ENCODE results near the gene RAB29. TPM values are rescaled to one million over a fixed set of nuclear protein-coding genes. Genes with fewer than 3 reads are reported as not detected.

The RAB29 gene
- polyA plus RNA-seq, 1 of the 3 experiments (the other 2 are of a cell fraction): 9.2 TPM

DNA sequence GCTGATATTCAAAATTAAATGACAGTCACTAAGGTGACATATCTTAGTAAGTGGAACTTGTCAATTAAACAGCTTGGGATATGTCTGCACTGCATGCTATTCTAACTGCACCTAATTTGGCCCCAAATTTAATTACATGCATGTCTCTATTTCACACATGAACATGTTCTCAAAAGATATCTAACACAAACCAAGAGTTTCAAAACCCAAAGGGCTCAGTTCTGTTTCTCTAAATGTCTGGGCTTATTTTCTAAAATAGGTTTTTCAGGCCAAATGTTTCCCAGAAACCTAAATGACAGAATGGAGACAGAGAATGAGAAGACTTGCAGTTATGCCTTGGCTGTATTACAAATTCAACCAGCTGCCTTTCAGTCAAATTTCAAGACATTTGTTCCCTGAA lies 11.3 kb downstream of the RAB29 start:
- no peak for DNase-seq
- Histone ChIP-seq H3K79me2 (ENCODE audit: insufficient read depth) (no peaks in the 10 kb centered on the region), H4K20me1 (ENCODE audit: insufficient read depth) (no peaks in the 10 kb centered on the region), H3K4me3 (ENCODE audit: low read depth in 2 of 2, low read length in 1 of 2) (no peak overlapping the region), H3F3A (replicated peaks; ENCODE audit: insufficient read depth) (no peaks in the 10 kb centered on the region), H3K36me3 (replicated peaks in 1 of 2; ENCODE audit: control insufficient read depth in 1 of 2, insufficient read depth in 2 of 2, low read length in 1 of 2) (no peaks in the 10 kb centered on the region), H3K9ac (no peak overlapping the region), H3K27me3 (ENCODE audit: insufficient read depth) (no peaks in the 10 kb centered on the region), H3K27ac (ENCODE audit: low read depth in 2 of 2, low read length in 1 of 2) (no peak overlapping the region), H3K9me3 (no peaks in the 10 kb centered on the region), H3K9me2 (no peaks in the 10 kb centered on the region), H3K4me2 (no peak overlapping the region), H2AFZ (ENCODE audit: low read depth) (no peak overlapping the region), H3K4me1 (ENCODE audit: control insufficient read depth in 1 of 2, insufficient read depth in 2 of 2, low read depth in 1 of 2, low read length in 1 of 2) (no peaks in the 10 kb centered on the region)
- CTCF ChIA-PET: interaction anchor here (1.1 to 1.3 kb wide), 3 partner anchors 8 to 213 kb away, joined by 3 read pairs; no protein-coding TSS in a partner anchor
- POLR2A ChIA-PET: no interaction called here
- TF ChIP-seq GABPA (IDR thresholded peaks at IDR 0.05; ENCODE audit: low read depth) (no peak), FOXJ3 (CRISPR knock-in tag; IDR thresholded peaks at IDR 0.05) (no peak), JUND (IDR thresholded peaks at IDR 0.05) (no peak), RFX5 (IDR thresholded peaks at IDR 0.05; ENCODE audit: low read length) (no peak), EP300 (IDR thresholded peaks at IDR 0.05; ENCODE audit: borderline replicate concordance in 1 of 2, low read depth in 1 of 2, low read length in 1 of 2) (no peak), TEAD4 (IDR thresholded peaks at IDR 0.05; ENCODE audit: borderline replicate concordance, insufficient read depth) (no peak), POLR2AphosphoS5 (IDR thresholded peaks at IDR 0.05; ENCODE audit: low read depth, low read length) (no peak), GATA2 (CRISPR knock-in tag; IDR thresholded peaks at IDR 0.05) (no peak), RCOR1 (IDR thresholded peaks at IDR 0.05; ENCODE audit: low read length) (no peak), MEF2A (IDR thresholded peaks at IDR 0.05; ENCODE audit: borderline replicate concordance, low read depth) (no peak), EZH2phosphoT487 (IDR thresholded peaks at IDR 0.05; ENCODE audit: borderline replicate concordance, low read depth) (no peak), RXRA (IDR thresholded peaks at IDR 0.05; ENCODE audit: borderline replicate concordance, low read depth) (no peak), ELF1 (IDR thresholded peaks at IDR 0.05) (no peak), NFIC (IDR thresholded peaks at IDR 0.05; ENCODE audit: borderline replicate concordance) (no peak)
- TF ChIP-seq, protein P1, sequence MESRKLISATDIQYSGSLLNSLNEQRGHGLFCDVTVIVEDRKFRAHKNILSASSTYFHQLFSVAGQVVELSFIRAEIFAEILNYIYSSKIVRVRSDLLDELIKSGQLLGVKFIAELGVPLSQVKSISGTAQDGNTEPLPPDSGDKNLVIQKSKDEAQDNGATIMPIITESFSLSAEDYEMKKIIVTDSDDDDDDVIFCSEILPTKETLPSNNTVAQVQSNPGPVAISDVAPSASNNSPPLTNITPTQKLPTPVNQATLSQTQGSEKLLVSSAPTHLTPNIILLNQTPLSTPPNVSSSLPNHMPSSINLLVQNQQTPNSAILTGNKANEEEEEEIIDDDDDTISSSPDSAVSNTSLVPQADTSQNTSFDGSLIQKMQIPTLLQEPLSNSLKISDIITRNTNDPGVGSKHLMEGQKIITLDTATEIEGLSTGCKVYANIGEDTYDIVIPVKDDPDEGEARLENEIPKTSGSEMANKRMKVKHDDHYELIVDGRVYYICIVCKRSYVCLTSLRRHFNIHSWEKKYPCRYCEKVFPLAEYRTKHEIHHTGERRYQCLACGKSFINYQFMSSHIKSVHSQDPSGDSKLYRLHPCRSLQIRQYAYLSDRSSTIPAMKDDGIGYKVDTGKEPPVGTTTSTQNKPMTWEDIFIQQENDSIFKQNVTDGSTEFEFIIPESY (IDR thresholded peaks at IDR 0.05; ENCODE audit: borderline replicate concordance, low read depth): no peak
- TF ChIP-seq, protein P2, sequence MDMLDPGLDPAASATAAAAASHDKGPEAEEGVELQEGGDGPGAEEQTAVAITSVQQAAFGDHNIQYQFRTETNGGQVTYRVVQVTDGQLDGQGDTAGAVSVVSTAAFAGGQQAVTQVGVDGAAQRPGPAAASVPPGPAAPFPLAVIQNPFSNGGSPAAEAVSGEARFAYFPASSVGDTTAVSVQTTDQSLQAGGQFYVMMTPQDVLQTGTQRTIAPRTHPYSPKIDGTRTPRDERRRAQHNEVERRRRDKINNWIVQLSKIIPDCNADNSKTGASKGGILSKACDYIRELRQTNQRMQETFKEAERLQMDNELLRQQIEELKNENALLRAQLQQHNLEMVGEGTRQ (IDR thresholded peaks at IDR 0.05; ENCODE audit: borderline replicate concordance, low read depth, low read length): no peak
- TF ChIP-seq, protein P3, sequence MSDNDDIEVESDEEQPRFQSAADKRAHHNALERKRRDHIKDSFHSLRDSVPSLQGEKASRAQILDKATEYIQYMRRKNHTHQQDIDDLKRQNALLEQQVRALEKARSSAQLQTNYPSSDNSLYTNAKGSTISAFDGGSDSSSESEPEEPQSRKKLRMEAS (IDR thresholded peaks at IDR 0.05; ENCODE audit: low read depth): no peak
- TF ChIP-seq, protein P4, sequence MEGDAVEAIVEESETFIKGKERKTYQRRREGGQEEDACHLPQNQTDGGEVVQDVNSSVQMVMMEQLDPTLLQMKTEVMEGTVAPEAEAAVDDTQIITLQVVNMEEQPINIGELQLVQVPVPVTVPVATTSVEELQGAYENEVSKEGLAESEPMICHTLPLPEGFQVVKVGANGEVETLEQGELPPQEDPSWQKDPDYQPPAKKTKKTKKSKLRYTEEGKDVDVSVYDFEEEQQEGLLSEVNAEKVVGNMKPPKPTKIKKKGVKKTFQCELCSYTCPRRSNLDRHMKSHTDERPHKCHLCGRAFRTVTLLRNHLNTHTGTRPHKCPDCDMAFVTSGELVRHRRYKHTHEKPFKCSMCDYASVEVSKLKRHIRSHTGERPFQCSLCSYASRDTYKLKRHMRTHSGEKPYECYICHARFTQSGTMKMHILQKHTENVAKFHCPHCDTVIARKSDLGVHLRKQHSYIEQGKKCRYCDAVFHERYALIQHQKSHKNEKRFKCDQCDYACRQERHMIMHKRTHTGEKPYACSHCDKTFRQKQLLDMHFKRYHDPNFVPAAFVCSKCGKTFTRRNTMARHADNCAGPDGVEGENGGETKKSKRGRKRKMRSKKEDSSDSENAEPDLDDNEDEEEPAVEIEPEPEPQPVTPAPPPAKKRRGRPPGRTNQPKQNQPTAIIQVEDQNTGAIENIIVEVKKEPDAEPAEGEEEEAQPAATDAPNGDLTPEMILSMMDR (IDR thresholded peaks at IDR 0.05): no peak
